Measurements from ENCODE around the gene DNAH10.

Gene DNAH10

DNA sequence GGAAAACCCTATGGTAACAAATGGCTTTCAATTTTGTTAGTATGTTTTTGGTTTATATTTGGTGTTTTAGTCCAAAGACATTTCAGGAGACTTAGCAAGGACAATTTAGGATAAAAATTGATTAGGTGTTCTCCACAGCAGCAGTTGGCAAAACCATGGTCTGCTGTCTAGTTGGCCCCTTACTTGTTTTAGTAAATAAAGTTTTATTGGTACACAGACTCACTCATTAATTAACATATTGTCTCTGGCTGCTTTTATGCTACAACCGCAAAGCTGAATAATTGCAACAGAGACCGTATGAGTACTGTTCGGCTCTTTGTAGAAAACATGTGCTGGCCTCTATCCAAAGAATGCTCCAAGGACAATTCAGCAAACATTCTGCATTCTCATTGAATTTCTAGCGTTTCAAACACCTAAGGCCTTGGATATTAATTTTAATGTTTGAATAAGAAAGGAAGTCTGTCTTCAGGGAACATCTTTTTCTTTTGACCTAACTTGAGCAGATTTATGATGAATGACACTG, 132.8 kb downstream of the DNAH10 start:
- no peak for TF ChIP-seq EZH2phosphoT487 (conservative IDR thresholded peaks at IDR 0.05; ENCODE audit: low read length)
- TF ChIP-seq, protein P1, sequence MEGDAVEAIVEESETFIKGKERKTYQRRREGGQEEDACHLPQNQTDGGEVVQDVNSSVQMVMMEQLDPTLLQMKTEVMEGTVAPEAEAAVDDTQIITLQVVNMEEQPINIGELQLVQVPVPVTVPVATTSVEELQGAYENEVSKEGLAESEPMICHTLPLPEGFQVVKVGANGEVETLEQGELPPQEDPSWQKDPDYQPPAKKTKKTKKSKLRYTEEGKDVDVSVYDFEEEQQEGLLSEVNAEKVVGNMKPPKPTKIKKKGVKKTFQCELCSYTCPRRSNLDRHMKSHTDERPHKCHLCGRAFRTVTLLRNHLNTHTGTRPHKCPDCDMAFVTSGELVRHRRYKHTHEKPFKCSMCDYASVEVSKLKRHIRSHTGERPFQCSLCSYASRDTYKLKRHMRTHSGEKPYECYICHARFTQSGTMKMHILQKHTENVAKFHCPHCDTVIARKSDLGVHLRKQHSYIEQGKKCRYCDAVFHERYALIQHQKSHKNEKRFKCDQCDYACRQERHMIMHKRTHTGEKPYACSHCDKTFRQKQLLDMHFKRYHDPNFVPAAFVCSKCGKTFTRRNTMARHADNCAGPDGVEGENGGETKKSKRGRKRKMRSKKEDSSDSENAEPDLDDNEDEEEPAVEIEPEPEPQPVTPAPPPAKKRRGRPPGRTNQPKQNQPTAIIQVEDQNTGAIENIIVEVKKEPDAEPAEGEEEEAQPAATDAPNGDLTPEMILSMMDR (IDR thresholded peaks at IDR 0.05; ENCODE audit: insufficient read depth, low read length, poor library complexity, severe bottlenecking) = no peak
- H3K9ac ChIP-seq (ENCODE audit: low read length) = no peak overlapping the region
- H3F3A ChIP-seq (ENCODE audit: insufficient read depth) = no peaks in the 10 kb centered on the region
- no peaks in the 10 kb centered on the region for H3K9me2 ChIP-seq (replicated peaks; ENCODE audit: insufficient read depth, low read length)
- no peaks in the 10 kb centered on the region for H3K9me3 ChIP-seq (ENCODE audit: insufficient read depth, low read length)
- no peak overlapping the region for H2AFZ ChIP-seq (ENCODE audit: low read depth, low read length, severe bottlenecking)
- H3K36me3 ChIP-seq (ENCODE audit: low read length) = no peaks in the 10 kb centered on the region
- H3K27ac ChIP-seq (ENCODE audit: low read depth, low read length) = no peak overlapping the region
- no peaks in the 10 kb centered on the region for H4K20me1 ChIP-seq (ENCODE audit: low read depth, low read length)
- H3K79me2 ChIP-seq (ENCODE audit: insufficient read depth, low read length) = no peaks in the 10 kb centered on the region
- H3K27me3 ChIP-seq (ENCODE audit: low read length) = no peaks in the 10 kb centered on the region
- no peak overlapping the region for H3K4me3 ChIP-seq (ENCODE audit: insufficient read depth, low read length, poor library complexity, severe bottlenecking)
- H3K4me2 ChIP-seq (ENCODE audit: low read depth, low read length, poor library complexity, severe bottlenecking) = no peak overlapping the region

DNA sequence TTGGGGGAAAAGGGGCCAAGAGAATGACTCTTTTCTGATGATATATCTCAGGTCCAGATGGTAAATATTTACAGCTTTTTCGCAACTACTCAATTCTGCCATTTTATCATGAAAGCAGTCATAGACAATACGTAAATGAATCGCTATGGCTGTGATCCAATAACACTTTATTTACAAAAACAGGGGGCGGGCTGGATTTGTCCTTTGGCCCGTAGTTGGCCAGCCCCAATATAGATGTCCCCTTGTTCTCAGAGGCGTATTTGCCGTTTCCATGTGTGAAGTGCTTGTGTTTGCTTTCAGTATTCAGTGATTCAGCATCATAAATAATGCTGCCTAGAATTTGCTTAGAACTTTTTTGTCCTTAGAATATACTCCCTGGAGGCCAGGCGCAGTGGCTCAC, 133.3 kb downstream of the DNAH10 start:
- Histone ChIP-seq H3K27me3 (ENCODE audit: low read length) (no peaks in the 10 kb centered on the region), H3F3A (ENCODE audit: insufficient read depth) (no peaks in the 10 kb centered on the region), H3K36me3 (ENCODE audit: low read length) (no peaks in the 10 kb centered on the region), H3K9me3 (ENCODE audit: insufficient read depth, low read length) (no peaks in the 10 kb centered on the region), H3K27ac (ENCODE audit: low read depth, low read length) (no peak overlapping the region), H3K4me2 (ENCODE audit: low read depth, low read length, poor library complexity, severe bottlenecking) (no peak overlapping the region), H3K9me2 (replicated peaks; ENCODE audit: insufficient read depth, low read length) (no peaks in the 10 kb centered on the region), H4K20me1 (ENCODE audit: low read depth, low read length) (no peaks in the 10 kb centered on the region), H3K4me3 (ENCODE audit: insufficient read depth, low read length, poor library complexity, severe bottlenecking) (no peak overlapping the region), H2AFZ (ENCODE audit: low read depth, low read length, severe bottlenecking) (no peak overlapping the region), H3K9ac (ENCODE audit: low read length) (no peak overlapping the region), H3K79me2 (ENCODE audit: insufficient read depth, low read length) (no peaks in the 10 kb centered on the region)
- TF ChIP-seq EZH2phosphoT487 (conservative IDR thresholded peaks at IDR 0.05; ENCODE audit: low read length) = no peak
- TF ChIP-seq, protein P1 (IDR thresholded peaks at IDR 0.05; ENCODE audit: insufficient read depth, low read length, poor library complexity, severe bottlenecking) = no peak

DNA sequence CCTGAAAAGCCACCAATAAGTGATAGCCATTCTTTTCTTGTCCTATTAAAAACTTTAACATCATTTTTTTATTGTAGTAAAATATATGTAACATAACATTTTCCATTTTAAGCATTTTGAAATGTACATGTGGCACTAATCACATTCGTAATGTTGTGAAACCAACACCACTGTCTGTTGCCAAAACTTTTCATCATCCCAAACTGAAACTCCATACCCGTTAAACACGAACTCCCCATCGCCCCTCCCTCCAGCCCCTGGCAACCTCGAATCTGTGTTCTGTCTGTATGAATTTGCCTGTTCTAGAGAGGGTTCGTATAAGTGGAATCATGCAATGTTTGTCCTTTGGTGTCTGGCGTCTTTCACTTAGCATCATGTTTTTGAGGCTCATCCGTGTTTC, 134.7 kb downstream of the DNAH10 start:
- H4K20me1 ChIP-seq (ENCODE audit: low read depth, low read length) = no peaks in the 10 kb centered on the region
- H3K27me3 ChIP-seq (ENCODE audit: low read length) = no peaks in the 10 kb centered on the region
- H3K9me2 ChIP-seq (replicated peaks; ENCODE audit: insufficient read depth, low read length) = no peaks in the 10 kb centered on the region
- H3K9me3 ChIP-seq (ENCODE audit: insufficient read depth, low read length) = no peaks in the 10 kb centered on the region
- no peak overlapping the region for H3K9ac ChIP-seq (ENCODE audit: low read length)
- H3K36me3 ChIP-seq (ENCODE audit: low read length) = no peaks in the 10 kb centered on the region
- no peaks in the 10 kb centered on the region for H3F3A ChIP-seq (ENCODE audit: insufficient read depth)
- H3K27ac ChIP-seq (ENCODE audit: low read depth, low read length) = no peak overlapping the region
- H3K4me2 ChIP-seq (ENCODE audit: low read depth, low read length, poor library complexity, severe bottlenecking) = no peak overlapping the region
- no peak for TF ChIP-seq EZH2phosphoT487 (conservative IDR thresholded peaks at IDR 0.05; ENCODE audit: low read length)
- TF ChIP-seq, protein P1 (IDR thresholded peaks at IDR 0.05; ENCODE audit: insufficient read depth, low read length, poor library complexity, severe bottlenecking) = no peak
- H2AFZ ChIP-seq (ENCODE audit: low read depth, low read length, severe bottlenecking) = no peak overlapping the region
- no peaks in the 10 kb centered on the region for H3K79me2 ChIP-seq (ENCODE audit: insufficient read depth, low read length)
- no peak overlapping the region for H3K4me3 ChIP-seq (ENCODE audit: insufficient read depth, low read length, poor library complexity, severe bottlenecking)

Measured in SU-DHL-6 (cell line).